D721Med (cell line): Measurements from ENCODE around the gene TRIM24.

ENCODE experiments used
- DNase-seq: peaks from one replicate; pipeline ENCODE4 v3.0.0; 2011; ENCODE audit warnings: low spot score; ENCODE audit not compliant: insufficient read length
- FAIRE-seq: peaks from 2 replicates; lab custom pipeline; 2011; peaks lifted over from hg19 to GRCh38; lab: Jason Lieb, UNC
- CTCF ChIP-seq: IDR thresholded peaks from 2 replicates; pipeline ENCODE4 v1.5.1; 2012; ENCODE audit warnings: mild to moderate bottlenecking, control low read depth; ENCODE audit not compliant: insufficient read depth; ENCODE audit errors: missing control alignments

TRIM24 gene

GRCh38 chr7:138568655-138569054 is 108.6 kb downstream of the TRIM24 start:
- FAIRE-seq (no peak), DNase-seq (no peak)
- TF ChIP-seq CTCF, result no peak

- DNase-seq (no peak), FAIRE-seq (no peak)
- no peak for TF ChIP-seq CTCF
These were observed 109.4 kb downstream of the TRIM24 start for GRCh38 chr7:138569418-138569817.

GRCh38 chr7:138570715-138571114 is 110.7 kb downstream of the TRIM24 start:
- no peak for DNase-seq
- no peak for TF ChIP-seq CTCF
- FAIRE-seq, result no peak

GRCh38 chr7:138573741-138574140 is 113.7 kb downstream of the TRIM24 start:
- no peak for TF ChIP-seq CTCF
- FAIRE-seq, result no peak
- no peak for DNase-seq

GRCh38 chr7:138575897-138576428 is 115.9 kb downstream of the TRIM24 start:
- DNase-seq (no peak), FAIRE-seq (no peak)
- TF ChIP-seq CTCF, result no peak

GRCh38 chr7:138579136-138579535 is 119.1 kb downstream of the TRIM24 start:
- FAIRE-seq (no peak), DNase-seq (no peak)
- TF ChIP-seq CTCF, result no peak

- DNase-seq (no peak), FAIRE-seq (no peak)
- no peak for TF ChIP-seq CTCF
These were observed 119.6 kb downstream of the TRIM24 start for GRCh38 chr7:138579671-138580070.
